SU-DHL-6 (cell line): ENCODE data around the gene ATP8A1.

Source experiments
- H2AFZ ChIP-seq: fragments of 200-600 bp; sonication (generic); 2 replicates; pipeline ENCODE4 v1.6.1; 2014; ENCODE audit warnings: low read depth, mild to moderate bottlenecking, moderate library complexity, mixed read lengths, antibody characterized with exemption, low read length; ENCODE audit not compliant: severe bottlenecking
- H3F3A ChIP-seq: fragments of 200-600 bp; shearing (Covaris generic); 2 replicates; pipeline ENCODE4 v1.6.0; 2016; ENCODE audit warnings: antibody characterized with exemption, mild to moderate bottlenecking; ENCODE audit not compliant: insufficient read depth
- H3K27ac ChIP-seq: fragments of 200-600 bp; sonication (generic); 2 replicates; pipeline ENCODE4 v1.5.1; 2016; ENCODE audit warnings: low read depth, mild to moderate bottlenecking, low read length, moderate library complexity, mixed read lengths
- H3K27me3 ChIP-seq: fragments of 200-600 bp; sonication (generic), shearing (Covaris generic); 2 replicates; pipeline ENCODE4 v1.6.0; 2014; ENCODE audit warnings: mild to moderate bottlenecking, low read length
- H3K36me3 ChIP-seq: fragments of 200-600 bp; sonication (generic); 2 replicates; pipeline ENCODE4 v1.6.1; 2014; ENCODE audit warnings: mild to moderate bottlenecking, low read length, mixed read lengths
- H3K4me2 ChIP-seq: fragments of 300-600, 200-600 bp; shearing (Covaris generic), sonication (generic); 2 replicates; pipeline ENCODE4 v1.6.0; 2014; ENCODE audit warnings: low read length, low read depth, mild to moderate bottlenecking; ENCODE audit not compliant: poor library complexity, severe bottlenecking
- H3K4me3 ChIP-seq: fragments of 200-600 bp; sonication (generic); 2 replicates; pipeline ENCODE4 v1.5.1; 2014; ENCODE audit warnings: antibody characterized with exemption, low read length, mild to moderate bottlenecking, mixed read lengths; ENCODE audit not compliant: insufficient read depth, poor library complexity, severe bottlenecking
- H3K79me2 ChIP-seq: fragments of 200-600 bp; sonication (generic); 2 replicates; pipeline ENCODE4 v1.6.1; 2014; ENCODE audit warnings: mild to moderate bottlenecking, low read length, moderate library complexity; ENCODE audit not compliant: insufficient read depth
- H3K9ac ChIP-seq: fragments of 200-600 bp; sonication (generic); 2 replicates; pipeline ENCODE4 v1.7.0; 2014; ENCODE audit warnings: mild to moderate bottlenecking, low read length
- H3K9me2 ChIP-seq: fragments of 200-600 bp; sonication (generic); replicated peaks from 2 replicates; pipeline ENCODE4 v1.6.1; 2014; ENCODE audit warnings: low read length; ENCODE audit not compliant: insufficient read depth
- H3K9me3 ChIP-seq: fragments of 200-600 bp; sonication (generic); 2 replicates; pipeline ENCODE4 v1.6.1; 2014; ENCODE audit warnings: low read length, mixed read lengths; ENCODE audit not compliant: insufficient read depth
- H4K20me1 ChIP-seq: fragments of 200-600 bp; sonication (generic); 2 replicates; pipeline ENCODE4 v1.6.1; 2014; ENCODE audit warnings: low read depth, mild to moderate bottlenecking, antibody characterized with exemption, low read length, moderate library complexity, mixed read lengths
- EZH2phosphoT487 ChIP-seq: fragments of 200-600 bp; sonication (generic), shearing (Covaris generic); conservative IDR thresholded peaks from 2 replicates; pipeline ENCODE4 v1.6.1; 2018; ENCODE audit warnings: mild to moderate bottlenecking, antibody characterized with exemption, low read length, moderate library complexity, mixed read lengths
- TF ChIP-seq, protein P1 (sequence below): fragments of 200-600 bp; sonication (generic); IDR thresholded peaks from one replicate; pipeline ENCODE4 v1.5.1; 2017; ENCODE audit warnings: antibody characterized with exemption, mild to moderate bottlenecking, low read length, moderate library complexity; ENCODE audit not compliant: insufficient read depth, poor library complexity, severe bottlenecking

ATP8A1 gene

GRCh38 chr4:42478509-42478908 is 178.4 kb downstream of the ATP8A1 start:
- Histone ChIP-seq H3K36me3 (no peaks in the 10 kb centered on the region), H3K9me2 (no peaks in the 10 kb centered on the region), H3K4me2 (no peak overlapping the region), H3K27ac (no peak overlapping the region), H3K79me2 (no peaks in the 10 kb centered on the region), H3K4me3 (no peak overlapping the region), H2AFZ (no peak overlapping the region), H4K20me1 (no peaks in the 10 kb centered on the region), H3F3A (no peaks in the 10 kb centered on the region), H3K9me3 (no peaks in the 10 kb centered on the region), H3K27me3 (no peaks in the 10 kb centered on the region), H3K9ac (no peak overlapping the region)
- TF ChIP-seq, protein P1, sequence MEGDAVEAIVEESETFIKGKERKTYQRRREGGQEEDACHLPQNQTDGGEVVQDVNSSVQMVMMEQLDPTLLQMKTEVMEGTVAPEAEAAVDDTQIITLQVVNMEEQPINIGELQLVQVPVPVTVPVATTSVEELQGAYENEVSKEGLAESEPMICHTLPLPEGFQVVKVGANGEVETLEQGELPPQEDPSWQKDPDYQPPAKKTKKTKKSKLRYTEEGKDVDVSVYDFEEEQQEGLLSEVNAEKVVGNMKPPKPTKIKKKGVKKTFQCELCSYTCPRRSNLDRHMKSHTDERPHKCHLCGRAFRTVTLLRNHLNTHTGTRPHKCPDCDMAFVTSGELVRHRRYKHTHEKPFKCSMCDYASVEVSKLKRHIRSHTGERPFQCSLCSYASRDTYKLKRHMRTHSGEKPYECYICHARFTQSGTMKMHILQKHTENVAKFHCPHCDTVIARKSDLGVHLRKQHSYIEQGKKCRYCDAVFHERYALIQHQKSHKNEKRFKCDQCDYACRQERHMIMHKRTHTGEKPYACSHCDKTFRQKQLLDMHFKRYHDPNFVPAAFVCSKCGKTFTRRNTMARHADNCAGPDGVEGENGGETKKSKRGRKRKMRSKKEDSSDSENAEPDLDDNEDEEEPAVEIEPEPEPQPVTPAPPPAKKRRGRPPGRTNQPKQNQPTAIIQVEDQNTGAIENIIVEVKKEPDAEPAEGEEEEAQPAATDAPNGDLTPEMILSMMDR = no peak
- TF ChIP-seq EZH2phosphoT487 = no peak

- TF ChIP-seq EZH2phosphoT487 = no peak
- TF ChIP-seq, protein P1 = no peak
Measured at GRCh38 chr4:42474406-42474805, 182.5 kb downstream of the ATP8A1 start.

DNA sequence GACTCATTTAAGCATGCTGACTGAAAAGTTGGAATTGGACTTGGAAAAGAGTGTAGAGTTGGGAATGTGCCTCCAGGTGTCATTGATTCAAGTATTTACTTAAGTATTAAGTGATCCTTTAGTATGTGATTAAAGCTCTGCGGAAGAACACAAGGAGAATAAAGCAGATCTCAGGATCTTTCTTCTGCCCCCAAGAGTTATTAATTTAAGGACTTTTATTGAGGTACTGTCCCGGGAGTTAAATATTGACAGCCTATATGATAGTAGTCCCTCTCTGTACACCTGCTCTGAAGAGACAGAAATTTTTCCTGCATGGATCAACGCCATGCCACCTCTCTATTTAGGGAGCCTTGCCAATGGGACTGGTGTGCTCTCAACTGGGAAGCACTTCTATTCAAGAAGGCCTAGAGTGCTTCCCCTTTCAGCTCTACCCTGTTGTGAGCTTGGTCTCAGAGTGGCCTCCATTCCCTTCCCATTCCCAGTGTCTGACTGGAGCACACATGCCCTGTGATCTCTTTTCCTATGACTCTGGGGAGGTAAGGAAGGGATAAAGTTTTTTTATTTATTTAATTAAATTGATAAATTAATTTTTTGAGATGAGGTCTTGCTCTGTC is 183.7 kb downstream of the ATP8A1 start:
- no peak overlapping the region for H3K27ac ChIP-seq
- H4K20me1 ChIP-seq = no peaks in the 10 kb centered on the region
- H3K9me3 ChIP-seq = no peaks in the 10 kb centered on the region
- H3F3A ChIP-seq = no peaks in the 10 kb centered on the region
- H2AFZ ChIP-seq = no peak overlapping the region
- H3K27me3 ChIP-seq = no peaks in the 10 kb centered on the region
- H3K4me2 ChIP-seq = no peak overlapping the region
- no peaks in the 10 kb centered on the region for H3K9me2 ChIP-seq
- H3K79me2 ChIP-seq = no peaks in the 10 kb centered on the region
- H3K9ac ChIP-seq = no peak overlapping the region
- TF ChIP-seq, protein P1 = no peak
- no peak for TF ChIP-seq EZH2phosphoT487
- no peak overlapping the region for H3K4me3 ChIP-seq
- H3K36me3 ChIP-seq = no peaks in the 10 kb centered on the region

More at GRCh38 chr4:42474406-42474805, 182.5 kb downstream of the ATP8A1 start:
- no peaks in the 10 kb centered on the region for H3K36me3 ChIP-seq
- H3K27me3 ChIP-seq = no peaks in the 10 kb centered on the region
- H3K4me3 ChIP-seq = no peak overlapping the region
- H4K20me1 ChIP-seq = no peaks in the 10 kb centered on the region
- no peak overlapping the region for H3K27ac ChIP-seq
- no peaks in the 10 kb centered on the region for H3K9me2 ChIP-seq
- no peaks in the 10 kb centered on the region for H3K9me3 ChIP-seq
- H2AFZ ChIP-seq = no peak overlapping the region
- no peaks in the 10 kb centered on the region for H3F3A ChIP-seq
- H3K4me2 ChIP-seq = no peak overlapping the region
- no peak overlapping the region for H3K9ac ChIP-seq
- H3K79me2 ChIP-seq = no peaks in the 10 kb centered on the region
